KG1 (cell line): ENCODE results near the gene OAF.

Experiments
- DNase-seq: peaks from one replicate; lab custom pipeline; 2025; lab: John Stamatoyannopoulos, UW

Gene OAF

GRCh38 chr11:120223793-120224192 lies 13.0 kb downstream of the OAF start:
- no peak for DNase-seq

- peak; percentile 77 for DNase-seq
These were observed 13.5 kb downstream of the OAF start for GRCh38 chr11:120224361-120224760.

GRCh38 chr11:120224972-120225909 lies 14.4 kb downstream of the OAF start:
- peak; percentile 94 for DNase-seq

- DNase-seq = no peak
These were observed 15.4 kb downstream of the OAF start for GRCh38 chr11:120226242-120226641.

GRCh38 chr11:120226714-120227113 lies 15.9 kb downstream of the OAF start:
- no peak for DNase-seq

GRCh38 chr11:120227228-120227852 lies 16.5 kb downstream of the OAF start:
- DNase-seq = no peak

- no peak for DNase-seq
These were observed 18.1 kb downstream of the OAF start for GRCh38 chr11:120228794-120229384.

GRCh38 chr11:120229451-120230424 lies 18.9 kb downstream of the OAF start:
- peak; percentile 29 for DNase-seq

GRCh38 chr11:120230433-120231071 lies 19.7 kb downstream of the OAF start:
- DNase-seq = no peak

GRCh38 chr11:120231963-120232362 lies 21.1 kb downstream of the OAF start:
- no peak for DNase-seq

- no peak for DNase-seq
These were observed 22.5 kb downstream of the OAF start for GRCh38 chr11:120233207-120233803.

- DNase-seq = peak; percentile 57
These were observed 24.3 kb downstream of the OAF start for GRCh38 chr11:120235024-120235628.

GRCh38 chr11:120236169-120237107 lies 25.6 kb downstream of the OAF start:
- DNase-seq = no peak

- no peak for DNase-seq
These were observed 28.3 kb downstream of the OAF start for GRCh38 chr11:120238968-120239620.

- no peak for DNase-seq
These were observed 29.1 kb downstream of the OAF start, which contains the start of gene POU2F3 for GRCh38 chr11:120239713-120240640. Gene POU2F3, plus strand, starts transcription at chr11:120240140. Its CDS starts 204 bp downstream, at chr11:120240344.

- no peak for DNase-seq
These were observed 30.0 kb downstream of the OAF start for GRCh38 chr11:120240866-120241265.

- DNase-seq = no peak
These were observed 30.4 kb downstream of the OAF start for GRCh38 chr11:120241277-120241676.
